ENCODE measurements around the gene COMT. TPM values are rescaled to one million over a fixed set of nuclear protein-coding genes. Genes with fewer than 3 reads are reported as not detected.

Gene COMT
- total and polyA plus RNA-seq, 9 of the 15 experiments (the other 6 are each of a cell fraction or from before 2014, with no cell fraction given), result 12.5 to 351 (median 155) TPM

DNA sequence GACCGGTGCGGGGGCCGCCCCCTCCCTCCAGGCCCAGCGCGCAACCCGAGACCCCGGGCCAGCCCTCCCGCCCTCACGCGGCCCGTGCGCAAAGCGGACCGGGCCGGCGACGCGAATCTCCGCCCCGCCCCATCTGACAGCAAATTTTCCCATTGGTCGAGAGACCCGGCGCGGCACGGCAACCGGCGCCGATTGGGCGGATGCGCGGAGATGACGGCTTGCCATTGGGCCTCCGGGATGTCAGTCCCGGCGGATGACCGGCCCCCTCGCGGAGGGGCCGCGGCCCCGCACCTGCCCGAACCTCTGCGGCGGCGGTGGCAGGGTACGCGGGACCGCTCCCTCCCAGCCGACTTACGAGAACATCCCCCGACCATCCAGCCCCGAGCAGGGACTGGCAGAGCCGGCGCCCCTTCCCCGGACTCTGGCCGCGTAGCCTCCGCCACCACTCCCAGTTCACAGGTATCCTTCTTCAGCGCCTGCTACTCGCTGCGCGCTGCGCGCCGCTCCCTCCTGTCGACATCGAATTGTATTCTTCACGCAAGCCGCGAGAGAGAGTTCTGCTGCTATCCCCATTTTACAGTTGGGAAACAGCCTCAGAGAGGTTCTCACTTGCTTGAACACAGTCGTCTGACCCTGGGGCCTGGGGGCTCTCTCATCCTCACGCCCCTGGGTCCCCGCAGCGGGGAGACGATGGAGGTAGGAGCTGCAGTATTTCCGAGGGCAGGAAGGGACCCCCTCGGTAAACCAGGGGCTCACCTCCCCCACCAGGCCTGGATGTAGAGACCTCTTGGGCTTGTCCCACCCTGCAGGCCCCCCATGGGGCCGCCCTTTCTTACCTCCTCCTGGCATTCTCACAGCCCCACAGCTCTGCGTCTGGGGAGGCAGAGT lies 75.4 kb downstream of the COMT start, which contains the start of gene ARVCF (continued):
- TF ChIP-seq, protein P1, sequence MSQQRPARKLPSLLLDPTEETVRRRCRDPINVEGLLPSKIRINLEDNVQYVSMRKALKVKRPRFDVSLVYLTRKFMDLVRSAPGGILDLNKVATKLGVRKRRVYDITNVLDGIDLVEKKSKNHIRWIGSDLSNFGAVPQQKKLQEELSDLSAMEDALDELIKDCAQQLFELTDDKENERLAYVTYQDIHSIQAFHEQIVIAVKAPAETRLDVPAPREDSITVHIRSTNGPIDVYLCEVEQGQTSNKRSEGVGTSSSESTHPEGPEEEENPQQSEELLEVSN (IDR thresholded peaks at IDR 0.05; ENCODE audit: borderline replicate concordance in 1 of 2, extremely low read depth in 1 of 2, insufficient read depth in 1 of 2, insufficient read length in 1 of 2, low read depth in 1 of 2, low read length in 1 of 2, poor library complexity in 1 of 2, severe bottlenecking in 1 of 2), result peak; percentile 73 to 94
- TF ChIP-seq HNRNPL (IDR thresholded peaks at IDR 0.05; ENCODE audit: low read depth, low read length) (no peak; the same call in 1 of the 2 replicates), ZNF586 (CRISPR knock-in tag; conservative IDR thresholded peaks at IDR 0.05) (no peak), ZNF57 (CRISPR knock-in tag; IDR thresholded peaks at IDR 0.05) (no peak; the same call in 1 of the 2 replicates), ELF1 (tag; IDR thresholded peaks at IDR 0.05) (no peak), SIN3A (IDR thresholded peaks at IDR 0.05; ENCODE audit: borderline replicate concordance in 2 of 2, control insufficient read depth in 1 of 2, low read depth in 2 of 2, low read length in 2 of 2) (no peak), SIRT6 (IDR thresholded peaks at IDR 0.05; ENCODE audit: low read depth, low read length) (no peak), YBX1 (IDR thresholded peaks at IDR 0.05) (no peak), TBL1XR1 (IDR thresholded peaks at IDR 0.05; ENCODE audit: low read length in 2 of 2) (no peak; a peak in 2 of 4 replicates), HIVEP1 (CRISPR knock-in tag; IDR thresholded peaks at IDR 0.05) (peak; percentile 83; the same call in 1 of the 2 replicates), HDAC3 (IDR thresholded peaks at IDR 0.05; ENCODE audit: borderline replicate concordance, partially characterized antibody) (no peak), ZNF324 (CRISPR knock-in tag; IDR thresholded peaks at IDR 0.05) (no peak; the same call in none of the 2 replicates), ZNF551 (CRISPR knock-in tag; IDR thresholded peaks at IDR 0.05) (no peak)
- TF ChIP-seq, protein P2, sequence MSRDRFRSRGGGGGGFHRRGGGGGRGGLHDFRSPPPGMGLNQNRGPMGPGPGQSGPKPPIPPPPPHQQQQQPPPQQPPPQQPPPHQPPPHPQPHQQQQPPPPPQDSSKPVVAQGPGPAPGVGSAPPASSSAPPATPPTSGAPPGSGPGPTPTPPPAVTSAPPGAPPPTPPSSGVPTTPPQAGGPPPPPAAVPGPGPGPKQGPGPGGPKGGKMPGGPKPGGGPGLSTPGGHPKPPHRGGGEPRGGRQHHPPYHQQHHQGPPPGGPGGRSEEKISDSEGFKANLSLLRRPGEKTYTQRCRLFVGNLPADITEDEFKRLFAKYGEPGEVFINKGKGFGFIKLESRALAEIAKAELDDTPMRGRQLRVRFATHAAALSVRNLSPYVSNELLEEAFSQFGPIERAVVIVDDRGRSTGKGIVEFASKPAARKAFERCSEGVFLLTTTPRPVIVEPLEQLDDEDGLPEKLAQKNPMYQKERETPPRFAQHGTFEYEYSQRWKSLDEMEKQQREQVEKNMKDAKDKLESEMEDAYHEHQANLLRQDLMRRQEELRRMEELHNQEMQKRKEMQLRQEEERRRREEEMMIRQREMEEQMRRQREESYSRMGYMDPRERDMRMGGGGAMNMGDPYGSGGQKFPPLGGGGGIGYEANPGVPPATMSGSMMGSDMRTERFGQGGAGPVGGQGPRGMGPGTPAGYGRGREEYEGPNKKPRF (IDR thresholded peaks at IDR 0.05; ENCODE audit: low read depth, low read length), result no peak
- TF ChIP-seq, protein P3, sequence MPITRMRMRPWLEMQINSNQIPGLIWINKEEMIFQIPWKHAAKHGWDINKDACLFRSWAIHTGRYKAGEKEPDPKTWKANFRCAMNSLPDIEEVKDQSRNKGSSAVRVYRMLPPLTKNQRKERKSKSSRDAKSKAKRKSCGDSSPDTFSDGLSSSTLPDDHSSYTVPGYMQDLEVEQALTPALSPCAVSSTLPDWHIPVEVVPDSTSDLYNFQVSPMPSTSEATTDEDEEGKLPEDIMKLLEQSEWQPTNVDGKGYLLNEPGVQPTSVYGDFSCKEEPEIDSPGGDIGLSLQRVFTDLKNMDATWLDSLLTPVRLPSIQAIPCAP (CRISPR knock-in tag; IDR thresholded peaks at IDR 0.05; ENCODE audit: borderline replicate concordance), result no peak
- TF ChIP-seq, protein P4, sequence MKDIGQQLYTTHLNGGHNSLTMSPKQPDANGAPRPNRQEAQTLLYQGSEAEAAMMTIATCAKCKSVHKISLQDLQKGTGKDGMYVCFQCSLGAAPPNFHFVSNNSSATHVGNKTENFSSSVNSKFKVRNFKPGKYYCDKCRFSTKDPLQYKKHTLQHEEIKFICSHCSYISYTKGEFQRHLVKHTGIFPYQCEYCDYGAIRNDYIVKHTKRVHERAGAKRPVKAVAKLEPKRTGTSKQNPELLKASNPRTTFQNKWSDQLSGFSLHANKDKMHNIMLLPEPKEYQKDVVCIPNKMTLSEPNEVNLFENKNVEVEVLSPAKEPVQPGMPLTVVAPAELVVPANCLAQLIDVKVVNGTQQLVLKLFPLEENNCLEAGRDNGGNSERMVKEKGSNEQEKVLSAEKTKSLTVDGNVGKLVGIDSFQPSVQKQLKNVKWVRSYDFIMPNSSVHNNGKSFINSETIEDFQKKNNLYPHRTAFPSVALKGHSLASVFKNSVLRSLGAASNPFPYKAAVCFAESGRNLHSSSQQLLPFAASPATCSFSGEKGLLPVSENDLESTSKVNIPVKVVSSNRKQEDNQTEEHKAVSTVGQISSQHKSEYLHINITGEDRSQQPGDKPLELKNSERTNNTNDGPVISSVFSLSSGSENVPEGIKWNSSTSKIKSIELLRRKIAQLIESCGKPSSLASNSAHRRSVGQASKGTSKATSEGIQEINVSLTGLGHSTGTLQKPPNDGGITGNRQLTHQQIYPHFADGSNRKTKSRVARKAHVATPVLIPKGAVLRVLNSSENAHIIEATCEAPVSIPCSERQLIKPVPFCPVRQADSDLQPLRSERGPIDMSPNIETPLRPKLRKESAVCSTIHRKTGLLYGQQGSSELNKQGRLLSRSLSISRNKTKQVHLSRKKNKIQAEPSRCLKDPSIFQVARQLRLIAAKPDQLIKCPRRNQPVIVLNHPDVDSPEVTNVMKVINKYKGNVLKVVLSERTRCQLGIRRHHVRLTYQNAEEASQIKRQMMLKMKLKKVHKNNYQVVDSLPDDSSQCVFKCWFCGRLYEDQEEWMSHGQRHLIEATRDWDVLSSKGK (CRISPR knock-in tag; IDR thresholded peaks at IDR 0.05), result no peak
